Adrenal gland (tissue), 12 donors: ENCODE measurements around the gene BAHCC1. TPM values are rescaled to one million over a fixed set of nuclear protein-coding genes. Genes with fewer than 3 reads are reported as not detected.

Experiments used
- DNase-seq, 7 donors: peaks; one replicate each; pipeline ENCODE4 v3.0.0-alpha.2; 2019 to 2020
- H3K27ac ChIP-seq, 5 donors: fragments of 200-600 bp; sonication (generic) in 4 of 5; 1 replicate in 3 of 5; 2 replicates in 2 of 5; pipeline versions ENCODE4 v1.5.1 to v1.8.0; 2016 to 2020; ENCODE audit warnings: mild to moderate bottlenecking in 1 of 5
- H3K27me3 ChIP-seq: fragments of 200-600 bp; 2 replicates; pipeline ENCODE4 v1.8.0; 2021
- H3K36me3 ChIP-seq, 2 donors: fragments of 200-600 bp; replicated peaks in 1 of 2; 1 replicate in 1 of 2; 2 replicates in 1 of 2; pipeline versions ENCODE4 v1.5.1 to v1.8.0; 2018 to 2022
- H3K4me1 ChIP-seq, 2 donors: fragments of 200-600 bp; replicated peaks in 1 of 2; 1 replicate in 1 of 2; 2 replicates in 1 of 2; pipeline versions ENCODE4 v1.5.1 to v1.8.0; 2018 to 2021
- H3K4me3 ChIP-seq, 4 donors: fragments of 200-600 bp; sonication (generic) in 3 of 4; one replicate each; pipeline ENCODE4 v1.5.1; 2016 to 2018
- H3K9me3 ChIP-seq, 3 donors: fragments of 200-600 bp; sonication (generic) in 1 of 3; replicated peaks in 1 of 3; 1 replicate in 2 of 3; 2 replicates in 1 of 3; pipeline versions ENCODE4 v1.5.1 to v1.8.0; 2016 to 2021
- POLR2A ChIP-seq, 2 donors: fragments of 450-650 bp; IDR thresholded peaks; one replicate each; pipeline ENCODE4 v1.6.1; 2017; ENCODE audit warnings: antibody characterized with exemption in 2 of 2, mild to moderate bottlenecking in 2 of 2, moderate library complexity in 1 of 2
- WGBS, 4 donors: extraction: QIAGEN DNeasy Blood & Tissue Kit in 2 of 4; methylation state at CpG; one replicate each; pipeline versions ENCODE4 v1.1.5 to v1.1.7; 2013 to 2017; 5-methylcytosine and 5-hydroxymethylcytosine counted together
- intact Hi-C, 2 donors: fragments of 100-400 bp; cut with DNase I; formaldehyde crosslinking; loops; one replicate each; pipeline versions ENCODE4 v1.14.1 to v1.15.0; 2022 to 2023
- polyA plus RNA-seq, 3 donors: library from polyadenylated mRNA; stranded (reverse); fragments of 200-250 nt in 2 of 3; fragments of 350-450 nt in 1 of 3; fragmentation: Illumina TruSeq in 1 of 3; extraction: RNeasy Lipid Tissue Mini Kit (QIAGEN cat#74804) in 1 of 3; gene quantifications; one replicate each; pipeline ENCODE4 v1.2.3, GENCODE V29; 2013 to 2014
- total RNA-seq, 9 donors: library from RNA; depleted of rRNA in 4 of 9; stranded (reverse); fragments of >200 nt in 4 of 9; fragments of 120-200 nt in 1 of 9; fragmentation: NEBNext Ultra II Directional in 1 of 9; extraction: Animal tissue kit (Norgen Biotek cat#: 25700) in 1 of 9; gene quantifications; one replicate each; pipeline versions ENCODE4 v1.1.0 to v1.2.4, GENCODE V29; 2013 to 2023
- TF ChIP-seq, protein P1 (sequence below), 6 experiments: fragments of 450-650 bp in 4 of 6; fragments of 200-600 bp in 2 of 6; sonication (generic) in 1 of 6; IDR thresholded peaks; 1 replicate in 5 of 6; 2 replicates in 1 of 6; pipeline versions ENCODE4 v1.5.1 to v1.8.0; 2016 to 2021; ENCODE audit warnings: antibody characterized with exemption in 6 of 6, mild to moderate bottlenecking in 2 of 6, moderate library complexity in 1 of 6
- donor health status: healthy with polysubstance abuse.
- donor health status: Bipolar disorder and iron deficiency.
- donor health status: DM: yes; HTN: yes; CAD: no.
- donor health status: DM: no; HTN: no; CAD: no.
- donor health status: DM: no; HTN: no; CAD: no.
- donor health status: DM: yes; HTN: yes; CAD: no.

Gene BAHCC1
- total and polyA plus RNA-seq, 12 donors: 1.7 to 68.0 (median 18.4) TPM

DNA sequence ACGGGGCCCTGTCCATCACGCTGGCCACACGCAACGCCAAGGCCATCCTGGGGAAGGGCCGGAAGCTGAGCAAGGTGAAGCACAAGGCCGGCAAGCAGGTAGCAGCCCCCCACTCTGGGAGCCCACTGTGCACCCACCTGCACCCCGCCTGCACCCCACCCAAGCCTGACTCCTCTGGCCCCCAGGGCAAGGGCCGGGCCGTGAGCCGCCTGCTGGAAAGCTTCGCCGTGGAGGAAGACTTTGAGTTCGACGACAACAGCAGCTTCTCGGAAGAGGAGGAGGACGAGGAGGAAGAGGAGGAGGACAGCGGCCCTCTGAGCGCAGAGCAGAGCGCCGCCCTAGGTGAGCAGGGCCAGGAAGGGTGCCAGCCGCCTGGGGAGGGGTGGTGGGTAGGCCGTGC is 63.4 kb downstream of the BAHCC1 start:
- Histone ChIP-seq H3K4me3 (no peak overlapping the region), H3K4me1 (peaks cover 16 to 20% of the 10 kb centered on the region in 2 donors), H3K27ac (peak overlapping the region in 1 of 5 donors; percentile 45), H3K27me3 (no peaks in the 10 kb centered on the region), H3K9me3 (no peaks in the 10 kb centered on the region), H3K36me3 (peaks cover 0 to 11% of the 10 kb centered on the region in 2 donors)
- TF ChIP-seq, protein P1, sequence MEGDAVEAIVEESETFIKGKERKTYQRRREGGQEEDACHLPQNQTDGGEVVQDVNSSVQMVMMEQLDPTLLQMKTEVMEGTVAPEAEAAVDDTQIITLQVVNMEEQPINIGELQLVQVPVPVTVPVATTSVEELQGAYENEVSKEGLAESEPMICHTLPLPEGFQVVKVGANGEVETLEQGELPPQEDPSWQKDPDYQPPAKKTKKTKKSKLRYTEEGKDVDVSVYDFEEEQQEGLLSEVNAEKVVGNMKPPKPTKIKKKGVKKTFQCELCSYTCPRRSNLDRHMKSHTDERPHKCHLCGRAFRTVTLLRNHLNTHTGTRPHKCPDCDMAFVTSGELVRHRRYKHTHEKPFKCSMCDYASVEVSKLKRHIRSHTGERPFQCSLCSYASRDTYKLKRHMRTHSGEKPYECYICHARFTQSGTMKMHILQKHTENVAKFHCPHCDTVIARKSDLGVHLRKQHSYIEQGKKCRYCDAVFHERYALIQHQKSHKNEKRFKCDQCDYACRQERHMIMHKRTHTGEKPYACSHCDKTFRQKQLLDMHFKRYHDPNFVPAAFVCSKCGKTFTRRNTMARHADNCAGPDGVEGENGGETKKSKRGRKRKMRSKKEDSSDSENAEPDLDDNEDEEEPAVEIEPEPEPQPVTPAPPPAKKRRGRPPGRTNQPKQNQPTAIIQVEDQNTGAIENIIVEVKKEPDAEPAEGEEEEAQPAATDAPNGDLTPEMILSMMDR (IDR thresholded peaks at IDR 0.05): no peak
- no peak for TF ChIP-seq POLR2A (IDR thresholded peaks at IDR 0.05)
- intact Hi-C loops: no loop called here
- WGBS, 4 donors: 84 to 96% (median 92%) methylated on average over 19 to 22 of the region's 22 CpGs
- DNase-seq: no peak

DNA sequence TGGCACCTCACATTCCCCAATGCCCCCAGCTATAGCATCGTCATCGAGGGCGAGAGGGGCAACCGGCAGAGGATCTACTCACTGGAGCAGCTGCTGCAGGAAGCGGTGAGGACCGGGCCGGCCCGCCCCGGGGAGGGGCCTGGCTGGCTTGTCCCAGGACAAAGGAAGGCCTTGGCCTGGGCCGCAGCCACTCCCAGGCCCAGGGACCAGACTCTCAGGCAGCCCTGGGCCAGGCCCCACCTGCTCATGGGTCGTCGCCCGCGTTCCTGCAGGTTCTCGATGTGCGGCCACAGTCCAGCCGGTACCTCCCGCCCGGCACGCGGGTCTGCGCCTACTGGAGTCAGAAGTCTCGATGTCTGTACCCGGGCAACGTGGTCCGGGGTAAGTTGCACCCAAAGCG is 64.0 kb downstream of the BAHCC1 start:
- intact Hi-C loops: no loop called here
- no peaks in the 10 kb centered on the region for H3K9me3 ChIP-seq
- DNase-seq: peak in 2 of 7 donors; percentile 50 to 54
- H3K36me3 ChIP-seq: peaks cover 0 to 13% of the 10 kb centered on the region in 2 donors
- 86 to 96% (median 94%) methylated on average over 9 to 27 of the region's 27 CpGs; no CpG with 5 or more reads in 1 of the 4 donors for WGBS, 4 donors
- H3K27me3 ChIP-seq: no peaks in the 10 kb centered on the region
- H3K4me1 ChIP-seq: peaks cover 16 to 20% of the 10 kb centered on the region in 2 donors
- H3K27ac ChIP-seq: peak overlapping the region in 1 of 5 donors; percentile 45
- TF ChIP-seq, protein P1 (IDR thresholded peaks at IDR 0.05): no peak
- TF ChIP-seq POLR2A (IDR thresholded peaks at IDR 0.05): no peak
- H3K4me3 ChIP-seq: no peak overlapping the region

DNA sequence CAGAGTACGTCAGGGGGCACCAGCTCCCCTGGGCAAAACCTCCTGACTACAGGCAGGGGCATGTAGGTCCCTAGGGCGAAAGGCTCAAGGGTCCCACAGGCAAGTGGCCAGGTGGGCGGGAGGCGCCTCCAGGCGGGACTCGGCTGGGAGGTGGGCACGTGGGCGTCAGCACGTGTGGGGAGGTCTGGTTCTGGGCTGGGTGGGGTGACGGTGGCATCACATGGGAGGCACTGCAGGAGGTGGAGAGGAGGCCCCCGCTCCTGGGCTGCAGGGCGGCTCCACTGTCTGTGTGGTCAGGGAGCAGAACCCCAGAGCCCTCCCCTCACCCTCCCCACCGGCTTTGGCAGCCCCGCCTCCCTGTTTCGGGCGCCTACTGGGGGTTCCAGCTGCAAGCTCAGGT is 64.6 kb downstream of the BAHCC1 start:
- WGBS, 4 donors: 85 to 95% (median 93%) methylated on average over 9 to 16 of the region's 16 CpGs
- TF ChIP-seq, protein P1 (IDR thresholded peaks at IDR 0.05): no peak
- no peak for TF ChIP-seq POLR2A (IDR thresholded peaks at IDR 0.05)
- Histone ChIP-seq H3K4me3 (no peak overlapping the region), H3K27ac (no peak overlapping the region), H3K9me3 (no peaks in the 10 kb centered on the region), H3K36me3 (peaks cover 0 to 13% of the 10 kb centered on the region in 2 donors), H3K4me1 (peaks cover 16 to 20% of the 10 kb centered on the region in 2 donors), H3K27me3 (no peaks in the 10 kb centered on the region)
- intact Hi-C loops: no loop called here
- DNase-seq: no peak

DNA sequence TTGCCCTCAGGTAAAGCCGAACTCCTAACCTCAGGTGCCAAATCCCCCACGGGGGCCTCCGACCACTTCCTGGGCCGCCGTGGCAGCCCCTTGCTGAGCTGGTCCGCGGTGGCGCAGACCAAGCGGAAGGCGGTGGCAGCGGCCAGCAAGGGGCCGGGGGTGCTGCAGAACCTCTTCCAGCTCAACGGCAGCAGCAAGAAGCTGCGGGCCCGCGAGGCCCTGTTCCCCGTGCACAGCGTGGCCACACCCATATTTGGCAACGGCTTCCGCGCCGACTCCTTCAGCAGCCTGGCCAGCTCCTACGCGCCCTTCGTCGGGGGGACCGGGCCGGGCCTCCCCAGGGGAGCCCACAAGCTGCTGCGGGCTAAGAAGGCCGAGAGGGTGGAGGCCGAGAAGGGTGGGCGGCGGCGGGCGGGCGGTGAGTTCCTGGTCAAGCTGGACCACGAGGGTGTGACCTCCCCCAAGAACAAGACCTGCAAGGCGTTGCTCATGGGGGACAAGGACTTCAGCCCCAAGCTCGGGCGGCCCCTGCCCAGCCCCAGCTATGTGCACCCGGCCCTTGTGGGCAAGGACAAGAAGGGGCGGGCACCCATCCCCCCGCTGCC is 65.7 kb downstream of the BAHCC1 start:
- 84 to 92% (median 87%) methylated on average over 17 to 43 of the region's 43 CpGs for WGBS, 4 donors

More for the DNA sequence above, 65.7 kb downstream of the BAHCC1 start:
- peaks cover 0 to 13% of the 10 kb centered on the region in 2 donors for H3K36me3 ChIP-seq
- H3K9me3 ChIP-seq: no peaks in the 10 kb centered on the region
- TF ChIP-seq, protein P1 (IDR thresholded peaks at IDR 0.05): no peak
- TF ChIP-seq POLR2A (IDR thresholded peaks at IDR 0.05): no peak
- H3K27ac ChIP-seq: peak overlapping the region in 1 of 5 donors; percentile 59
- DNase-seq: no peak
- intact Hi-C loops: no loop called here
- H3K27me3 ChIP-seq: no peaks in the 10 kb centered on the region
- no peak overlapping the region for H3K4me3 ChIP-seq
- H3K4me1 ChIP-seq: peaks cover 12 to 13% of the 10 kb centered on the region in 2 donors
